ENCODE measurements around the gene TBL3. TPM values are rescaled to one million over a fixed set of nuclear protein-coding genes. Genes with fewer than 3 reads are reported as not detected.
"Not testable (repeated sequence)": the region's sequence is repeated elsewhere in the genome, so short reads cannot be mapped to it uniquely, and the experiment has no call there.

Gene TBL3
- total and polyA plus RNA-seq, 2 of the 8 experiments (the other 6 are each of a cell fraction or from before 2014, with no cell fraction given) = 65.8 to 137 TPM

DNA sequence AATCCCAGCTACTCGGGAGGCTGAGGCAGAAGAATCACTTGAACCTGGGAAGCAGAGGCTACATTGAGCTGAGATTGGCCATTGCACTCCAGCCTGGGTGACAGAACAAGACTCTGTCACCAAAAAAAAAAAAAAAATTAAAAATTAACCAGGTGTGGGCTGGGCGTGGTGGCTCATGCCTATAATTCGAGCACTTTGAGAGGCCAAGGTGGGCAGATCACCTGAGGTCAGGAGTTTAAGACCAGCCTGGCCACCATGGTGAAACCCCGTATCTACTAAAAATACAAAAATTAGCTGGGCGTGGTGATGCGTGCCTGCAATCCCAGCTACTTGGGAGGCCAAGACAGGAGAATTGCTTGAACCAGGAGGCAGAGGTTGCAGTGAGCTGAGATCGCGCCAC is 32.0 kb upstream of the TBL3 start:
- H2BK5ac ChIP-seq (ENCODE audit: low read depth, low read length); H4K20me1 ChIP-seq (replicated peaks in 1 of 2; ENCODE audit: control insufficient read depth in 1 of 2, insufficient read depth in 2 of 2, low read length in 2 of 2); H2AK5ac ChIP-seq (ENCODE audit: low read depth, low read length); FAIRE-seq; H2BK12ac ChIP-seq (ENCODE audit: low read depth, low read length); H3K79me1 ChIP-seq (ENCODE audit: low read depth, low read length); H2BK20ac ChIP-seq (ENCODE audit: low read length); H2BK120ac ChIP-seq (replicated peaks; ENCODE audit: low read depth, low read length); H2BK15ac ChIP-seq (ENCODE audit: low read length); H2AFZ ChIP-seq (ENCODE audit: low read length); H3K56ac ChIP-seq (replicated peaks; ENCODE audit: insufficient read length, low read depth, low read length); H3K9me3 ChIP-seq (ENCODE audit: insufficient read depth in 2 of 2, low read depth in 1 of 2, low read length in 1 of 2); H3K23me2 ChIP-seq (ENCODE audit: low read depth, low read length); DNase-seq (ENCODE audit: low read depth in 1 of 2, low spot score in 2 of 2); H3K23ac ChIP-seq (ENCODE audit: insufficient read length); H4K8ac ChIP-seq (ENCODE audit: extremely low read depth, insufficient read depth, low read length); H3K18ac ChIP-seq (ENCODE audit: extremely low read depth, low read length); H4K91ac ChIP-seq (replicated peaks; ENCODE audit: insufficient read length, low read length); H3K4me3 ChIP-seq (ENCODE audit: extremely low read depth in 1 of 4, insufficient read depth in 2 of 4, low read depth in 3 of 4, low read length in 4 of 4); H3K4me2 ChIP-seq (ENCODE audit: insufficient read depth in 1 of 2, low read depth in 2 of 2, low read length in 2 of 2); H3K79me2 ChIP-seq (ENCODE audit: control insufficient read depth in 1 of 2, insufficient read depth in 2 of 2, low read length in 2 of 2); H4K5ac ChIP-seq (ENCODE audit: insufficient read length, low read depth, low read length); H3K4me1 ChIP-seq (replicated peaks in 1 of 4; ENCODE audit: control insufficient read depth in 3 of 4, insufficient read depth in 4 of 4, low read length in 3 of 4); H3K14ac ChIP-seq (ENCODE audit: insufficient read length); H3K27me3 ChIP-seq (replicated peaks in 1 of 4; ENCODE audit: control insufficient read depth in 3 of 4, extremely low read depth in 1 of 4, insufficient read depth in 3 of 4, low read length in 3 of 4); H3K9ac ChIP-seq (replicated peaks in 1 of 4; ENCODE audit: extremely low read depth in 1 of 4, low read depth in 3 of 4, low read length in 3 of 4); H3K27ac ChIP-seq (ENCODE audit: low read depth, low read length); H3K4ac ChIP-seq (replicated peaks; ENCODE audit: insufficient read length, low read depth, low read length): not testable (repeated sequence)
- peaks cover 4 to 12% (median 8%) of the 10 kb centered on the region in 4 experiments; a peak in 5 of 8 replicates for H3K36me3 ChIP-seq (ENCODE audit: control insufficient read depth in 2 of 4, insufficient read depth in 4 of 4, low read length in 3 of 4)
- ChIA-PET CTCF (ENCODE audit: partially characterized antibody) (interaction anchor here (1.1 to 6.3 kb wide), 5 partner anchors 14 to 669 kb away, joined by 3 to 62 read pairs (median 9); partner anchors contain the start of genes MEIOB and RPL3L), POLR2A (ENCODE audit: partially characterized antibody) (interaction anchor here (0.6 to 11.7 kb wide), 2 partner anchors 20 to 972 kb away, joined by 3 to 336 read pairs; partner anchors contain the start of genes NDUFB10, RNF151, RPL3L and RPS2)
- 95% methylated on average over 8 of the region's 8 CpGs; no CpG with 5 or more reads in 1 of the 2 experiments for WGBS, 2 experiments (ENCODE audit: extremely low coverage in 1 of 2, insufficient coverage in 1 of 2, insufficient read length in 1 of 2, insufficient replicate concordance in 2 of 2, low coverage in 1 of 2, low lambda C conversion rate in 2 of 2, missing lambda C conversion rate in 1 of 2)

All from H1 (cell line).